ENCODE measurements around the gene POC1A. TPM values are rescaled to one million over a fixed set of nuclear protein-coding genes. Genes with fewer than 3 reads are reported as not detected.

The POC1A gene
- total RNA-seq, 1 donor from 2014 or later, result 4.7 TPM

- Histone ChIP-seq H3K27me3 (ENCODE audit: control insufficient read depth, insufficient read depth, low read length) (no peaks in the 10 kb centered on the region), H3K36me3 (ENCODE audit: control insufficient read depth, insufficient read depth, low read length) (no peaks in the 10 kb centered on the region), H3K4me3 (ENCODE audit: low read depth, low read length) (no peak overlapping the region)
- TF ChIP-seq, protein P1, sequence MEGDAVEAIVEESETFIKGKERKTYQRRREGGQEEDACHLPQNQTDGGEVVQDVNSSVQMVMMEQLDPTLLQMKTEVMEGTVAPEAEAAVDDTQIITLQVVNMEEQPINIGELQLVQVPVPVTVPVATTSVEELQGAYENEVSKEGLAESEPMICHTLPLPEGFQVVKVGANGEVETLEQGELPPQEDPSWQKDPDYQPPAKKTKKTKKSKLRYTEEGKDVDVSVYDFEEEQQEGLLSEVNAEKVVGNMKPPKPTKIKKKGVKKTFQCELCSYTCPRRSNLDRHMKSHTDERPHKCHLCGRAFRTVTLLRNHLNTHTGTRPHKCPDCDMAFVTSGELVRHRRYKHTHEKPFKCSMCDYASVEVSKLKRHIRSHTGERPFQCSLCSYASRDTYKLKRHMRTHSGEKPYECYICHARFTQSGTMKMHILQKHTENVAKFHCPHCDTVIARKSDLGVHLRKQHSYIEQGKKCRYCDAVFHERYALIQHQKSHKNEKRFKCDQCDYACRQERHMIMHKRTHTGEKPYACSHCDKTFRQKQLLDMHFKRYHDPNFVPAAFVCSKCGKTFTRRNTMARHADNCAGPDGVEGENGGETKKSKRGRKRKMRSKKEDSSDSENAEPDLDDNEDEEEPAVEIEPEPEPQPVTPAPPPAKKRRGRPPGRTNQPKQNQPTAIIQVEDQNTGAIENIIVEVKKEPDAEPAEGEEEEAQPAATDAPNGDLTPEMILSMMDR (IDR thresholded peaks at IDR 0.05; ENCODE audit: insufficient read depth, low read length, poor library complexity, severe bottlenecking), result no peak
- no peak for DNase-seq (ENCODE audit: low read depth)
Observed at GRCh38 chr3:52089691-52090090, 64.5 kb downstream of the POC1A start.

DNA sequence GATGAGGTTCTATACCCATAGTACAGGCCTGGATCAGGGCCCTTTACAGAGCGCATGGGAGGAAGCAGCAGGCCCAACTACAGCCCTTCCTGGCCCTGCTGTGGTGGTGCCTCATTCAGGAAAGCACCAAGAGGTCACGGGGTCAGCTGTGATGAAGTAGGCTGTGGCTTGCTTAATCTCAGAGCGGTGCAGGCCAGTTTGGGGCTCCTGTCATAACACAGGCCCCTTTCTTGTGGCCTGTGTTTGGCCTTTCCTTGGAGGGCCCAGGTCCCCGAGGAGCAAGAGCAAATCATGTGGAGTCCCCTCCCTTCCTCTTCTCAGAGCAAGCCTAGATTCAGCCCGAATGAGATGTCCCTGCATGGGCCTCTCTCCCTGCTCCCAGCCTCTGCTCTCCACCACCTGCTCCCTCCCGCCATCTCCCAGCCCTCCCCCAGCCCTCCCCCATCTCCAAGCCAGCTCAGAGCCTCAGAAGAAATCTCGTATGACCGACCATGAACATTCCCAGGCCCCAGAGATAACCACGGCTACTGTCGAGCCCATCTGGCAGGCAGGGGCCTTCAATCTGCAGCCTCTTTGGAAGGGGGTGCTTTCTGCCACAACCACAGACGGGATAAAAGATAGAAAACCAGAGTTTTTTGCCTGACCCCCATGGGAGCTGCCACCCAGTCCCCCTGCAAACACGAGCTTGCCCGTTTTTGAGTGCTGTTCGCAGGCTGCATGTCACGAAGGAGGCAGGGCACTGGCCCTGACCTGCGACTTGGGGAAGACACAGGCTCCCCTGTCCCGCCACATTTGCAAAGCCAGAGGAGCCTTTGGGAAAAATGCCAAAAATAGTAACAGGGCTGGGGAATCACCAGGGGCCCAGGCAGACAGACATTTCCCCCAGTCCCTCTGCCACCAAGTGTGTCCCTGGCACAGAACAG is 65.5 kb downstream of the POC1A start:
- no peaks in the 10 kb centered on the region for H3K27me3 ChIP-seq (ENCODE audit: control insufficient read depth, insufficient read depth, low read length)
- TF ChIP-seq, protein P1 (IDR thresholded peaks at IDR 0.05; ENCODE audit: insufficient read depth, low read length, poor library complexity, severe bottlenecking), result no peak
- no peaks in the 10 kb centered on the region for H3K36me3 ChIP-seq (ENCODE audit: control insufficient read depth, insufficient read depth, low read length)
- no peak overlapping the region for H3K4me3 ChIP-seq (ENCODE audit: low read depth, low read length)
- no peak for DNase-seq (ENCODE audit: low read depth)

GRCh38 chr3:52087731-52088130 is 66.5 kb downstream of the POC1A start:
- Histone ChIP-seq H3K4me3 (ENCODE audit: low read depth, low read length) (no peak overlapping the region), H3K36me3 (ENCODE audit: control insufficient read depth, insufficient read depth, low read length) (no peaks in the 10 kb centered on the region), H3K27me3 (ENCODE audit: control insufficient read depth, insufficient read depth, low read length) (no peaks in the 10 kb centered on the region)
- TF ChIP-seq, protein P1 (IDR thresholded peaks at IDR 0.05; ENCODE audit: insufficient read depth, low read length, poor library complexity, severe bottlenecking), result no peak
- DNase-seq (ENCODE audit: low read depth), result no peak

DNA sequence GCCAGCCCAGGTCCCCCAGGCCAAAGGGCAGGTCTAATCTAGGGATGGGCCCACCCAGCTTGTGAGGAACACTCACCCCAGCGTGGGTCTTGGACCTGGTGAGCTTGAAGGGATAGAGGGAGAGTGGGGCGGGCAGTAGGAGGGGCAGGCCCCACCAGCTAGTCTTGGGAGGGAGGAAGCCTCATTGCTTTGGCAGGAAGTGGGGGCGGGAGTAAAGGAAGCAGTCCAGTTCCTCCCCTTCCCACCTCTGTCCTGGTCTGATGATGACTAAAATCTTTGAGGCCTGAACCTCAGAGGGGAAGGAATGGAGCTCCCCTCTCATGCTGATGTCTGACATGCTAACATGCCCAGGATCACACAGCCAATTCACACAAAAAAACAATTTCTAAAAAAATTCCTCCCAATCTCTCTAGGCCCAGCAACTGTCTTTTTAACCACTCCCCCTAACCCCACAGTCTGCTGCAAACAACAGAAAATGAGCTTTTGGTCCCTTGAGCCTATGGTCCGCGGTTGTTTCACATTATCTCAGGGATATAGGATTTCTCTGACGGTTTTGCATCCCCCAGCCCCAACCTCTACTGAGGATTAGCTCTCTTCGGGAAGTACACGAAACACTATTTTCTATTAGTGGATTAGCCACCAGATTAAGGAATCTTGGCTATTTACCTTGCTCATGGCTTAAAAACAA is 67.1 kb downstream of the POC1A start:
- no peaks in the 10 kb centered on the region for H3K27me3 ChIP-seq (ENCODE audit: control insufficient read depth, insufficient read depth, low read length)
- H3K4me3 ChIP-seq (ENCODE audit: low read depth, low read length), result no peak overlapping the region
- DNase-seq (ENCODE audit: low read depth), result no peak
- TF ChIP-seq, protein P1 (IDR thresholded peaks at IDR 0.05; ENCODE audit: insufficient read depth, low read length, poor library complexity, severe bottlenecking), result no peak
- no peaks in the 10 kb centered on the region for H3K36me3 ChIP-seq (ENCODE audit: control insufficient read depth, insufficient read depth, low read length)

GRCh38 chr3:52086461-52086860 is 67.8 kb downstream of the POC1A start:
- TF ChIP-seq, protein P1 (IDR thresholded peaks at IDR 0.05; ENCODE audit: insufficient read depth, low read length, poor library complexity, severe bottlenecking), result no peak
- Histone ChIP-seq H3K4me3 (ENCODE audit: low read depth, low read length) (no peak overlapping the region), H3K36me3 (ENCODE audit: control insufficient read depth, insufficient read depth, low read length) (no peaks in the 10 kb centered on the region), H3K27me3 (ENCODE audit: control insufficient read depth, insufficient read depth, low read length) (no peaks in the 10 kb centered on the region)
- no peak for DNase-seq (ENCODE audit: low read depth)
